NCI-H2029 (cell line): ENCODE measurements around the gene SEPTIN11.

Source experiments
- DNase-seq: peaks from one replicate; lab custom pipeline; 2025; lab: John Stamatoyannopoulos, UW

The SEPTIN11 gene

GRCh38 chr4:76949276-76950051, at the start of gene SEPTIN11:
Gene SEPTIN11 (plus strand): TSS chr4:76949752. CDS start chr4:76949904, 152 bp downstream.
- DNase-seq, result peak; percentile 64

- no peak for DNase-seq
Observed at GRCh38 chr4:76902233-76902890, 47.2 kb upstream of the SEPTIN11 start.

- no peak for DNase-seq
Observed at GRCh38 chr4:76904646-76905190, 44.8 kb upstream of the SEPTIN11 start.

GRCh38 chr4:76905521-76905920, 44.0 kb upstream of the SEPTIN11 start:
- DNase-seq, result no peak

GRCh38 chr4:76909711-76910110, 39.8 kb upstream of the SEPTIN11 start:
- no peak for DNase-seq

- DNase-seq, result no peak
Observed at GRCh38 chr4:76920715-76921114, 28.8 kb upstream of the SEPTIN11 start.

GRCh38 chr4:76923619-76924357, 25.8 kb upstream of the SEPTIN11 start:
- DNase-seq, result no peak

GRCh38 chr4:76926841-76927240, 22.7 kb upstream of the SEPTIN11 start:
- no peak for DNase-seq

GRCh38 chr4:76930685-76931084, 18.9 kb upstream of the SEPTIN11 start:
- no peak for DNase-seq

- DNase-seq, result no peak
Observed at GRCh38 chr4:76931087-76931486, 18.5 kb upstream of the SEPTIN11 start.

- no peak for DNase-seq
Observed at GRCh38 chr4:76931576-76932276, 17.8 kb upstream of the SEPTIN11 start.

- no peak for DNase-seq
Observed at GRCh38 chr4:76939184-76939583, 10.4 kb upstream of the SEPTIN11 start.

GRCh38 chr4:76943129-76943620, 6.4 kb upstream of the SEPTIN11 start:
- no peak for DNase-seq

GRCh38 chr4:76943790-76944189, 5.8 kb upstream of the SEPTIN11 start:
- DNase-seq, result no peak

- no peak for DNase-seq
Observed at GRCh38 chr4:76947369-76947768, 2.2 kb upstream of the SEPTIN11 start.

GRCh38 chr4:76948443-76949275, 893 bp upstream of the SEPTIN11 start:
- no peak for DNase-seq

- no peak for DNase-seq
Observed at GRCh38 chr4:76950052-76950955, 752 bp downstream of the SEPTIN11 start.

GRCh38 chr4:76950956-76951671, 1.6 kb downstream of the SEPTIN11 start:
- DNase-seq, result peak; percentile 15

- DNase-seq, result no peak
Observed at GRCh38 chr4:76951672-76952010, 2.1 kb downstream of the SEPTIN11 start.
